Epithelial cell of prostate (primary cell): Measurements from ENCODE around the gene TSPAN3.

Experiments
- DNase-seq: peaks from one replicate; pipeline ENCODE4 v3.0.0-alpha.2; 2011; ENCODE audit warnings: low read depth, low spot score
- H3K27ac ChIP-seq: fragments of 450-650 bp; 2 replicates; pipeline ENCODE4 v1.5.1; 2017; ENCODE audit warnings: mild to moderate bottlenecking

Gene TSPAN3

GRCh38 chr15:77014132-77015081 is 56.5 kb downstream of the TSPAN3 start:
- H3K27ac ChIP-seq = no peak overlapping the region
- no peak for DNase-seq

- DNase-seq = no peak
- no peak overlapping the region for H3K27ac ChIP-seq
These were observed 57.2 kb downstream of the TSPAN3 start for GRCh38 chr15:77013776-77014131.

DNA sequence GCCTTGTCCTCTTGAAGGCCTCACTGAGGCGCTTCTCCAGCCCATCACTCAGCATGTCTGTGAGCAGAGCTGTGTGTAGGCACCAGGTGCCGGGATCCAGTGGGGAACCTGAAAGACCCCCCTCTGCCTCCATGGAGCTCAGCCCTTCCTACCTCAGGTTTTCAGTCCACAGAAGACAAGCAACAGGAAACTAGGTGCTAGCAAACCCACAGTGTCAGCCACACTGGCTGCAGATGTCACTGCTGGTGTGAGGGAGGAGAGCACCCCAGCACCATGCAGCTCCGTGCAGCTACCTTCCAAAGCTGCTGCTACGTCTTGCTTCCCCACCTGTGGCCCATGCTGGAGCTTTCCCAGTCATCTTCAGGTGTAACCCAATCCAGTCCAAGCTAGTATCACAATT is 58.0 kb downstream of the TSPAN3 start:
- no peak overlapping the region for H3K27ac ChIP-seq
- DNase-seq = no peak

DNA sequence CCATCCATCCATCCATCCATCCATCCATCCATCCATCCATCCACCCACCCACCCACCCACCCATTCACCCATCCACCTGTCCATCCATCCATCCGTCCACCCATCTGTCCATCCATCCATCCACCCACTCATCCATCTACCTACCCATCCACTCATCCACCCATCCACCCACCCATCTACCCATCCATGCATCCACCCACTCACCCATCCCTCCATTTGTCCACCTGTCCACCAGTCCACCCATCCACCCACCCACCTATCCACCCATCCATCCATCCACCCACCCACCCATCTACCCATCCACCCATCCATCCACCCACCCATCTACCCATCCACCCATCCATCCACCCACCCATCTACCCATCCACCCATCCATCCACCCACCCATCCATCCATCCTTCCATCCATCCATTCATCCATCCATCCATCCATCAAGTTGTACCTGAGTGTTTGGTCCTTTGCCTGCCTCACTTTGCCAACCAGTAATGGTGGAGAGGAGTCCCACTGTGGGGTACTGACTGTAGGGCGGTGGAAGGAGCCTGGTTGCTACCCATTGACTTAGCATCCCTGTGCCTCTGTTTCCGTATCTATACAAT is 58.7 kb downstream of the TSPAN3 start:
- no peak overlapping the region for H3K27ac ChIP-seq
- no peak for DNase-seq

GRCh38 chr15:77010857-77011256 is 60.1 kb downstream of the TSPAN3 start:
- H3K27ac ChIP-seq = no peak overlapping the region
- DNase-seq = no peak

- DNase-seq = no peak
- H3K27ac ChIP-seq = no peak overlapping the region
These were observed 60.6 kb downstream of the TSPAN3 start for GRCh38 chr15:77010312-77010686.

- DNase-seq = no peak
- H3K27ac ChIP-seq = no peak overlapping the region
These were observed 61.1 kb downstream of the TSPAN3 start for GRCh38 chr15:77009646-77010311.

DNA sequence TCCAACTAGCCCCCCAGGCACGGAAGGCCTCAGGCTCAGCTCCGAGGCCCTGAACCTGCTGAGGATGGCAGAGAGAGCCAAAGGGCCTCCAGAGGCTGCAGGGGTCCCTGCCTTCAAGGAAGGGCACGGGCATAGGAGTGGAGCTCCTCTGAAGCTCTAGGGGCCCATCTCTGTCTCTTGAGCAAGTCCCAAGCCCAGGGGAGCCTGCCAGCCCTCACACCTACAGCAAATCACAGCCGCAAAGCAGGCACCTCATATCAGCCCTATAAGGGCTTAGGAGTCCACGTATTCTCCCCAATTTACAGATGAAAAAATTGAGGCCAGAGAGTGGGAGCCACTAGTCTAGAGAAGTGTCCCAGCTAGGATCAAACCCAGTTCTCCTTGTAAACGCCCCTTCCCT is 61.7 kb downstream of the TSPAN3 start:
- no peak overlapping the region for H3K27ac ChIP-seq
- no peak for DNase-seq

GRCh38 chr15:77004189-77004588 is 66.7 kb downstream of the TSPAN3 start:
- no peak overlapping the region for H3K27ac ChIP-seq
- no peak for DNase-seq

DNA sequence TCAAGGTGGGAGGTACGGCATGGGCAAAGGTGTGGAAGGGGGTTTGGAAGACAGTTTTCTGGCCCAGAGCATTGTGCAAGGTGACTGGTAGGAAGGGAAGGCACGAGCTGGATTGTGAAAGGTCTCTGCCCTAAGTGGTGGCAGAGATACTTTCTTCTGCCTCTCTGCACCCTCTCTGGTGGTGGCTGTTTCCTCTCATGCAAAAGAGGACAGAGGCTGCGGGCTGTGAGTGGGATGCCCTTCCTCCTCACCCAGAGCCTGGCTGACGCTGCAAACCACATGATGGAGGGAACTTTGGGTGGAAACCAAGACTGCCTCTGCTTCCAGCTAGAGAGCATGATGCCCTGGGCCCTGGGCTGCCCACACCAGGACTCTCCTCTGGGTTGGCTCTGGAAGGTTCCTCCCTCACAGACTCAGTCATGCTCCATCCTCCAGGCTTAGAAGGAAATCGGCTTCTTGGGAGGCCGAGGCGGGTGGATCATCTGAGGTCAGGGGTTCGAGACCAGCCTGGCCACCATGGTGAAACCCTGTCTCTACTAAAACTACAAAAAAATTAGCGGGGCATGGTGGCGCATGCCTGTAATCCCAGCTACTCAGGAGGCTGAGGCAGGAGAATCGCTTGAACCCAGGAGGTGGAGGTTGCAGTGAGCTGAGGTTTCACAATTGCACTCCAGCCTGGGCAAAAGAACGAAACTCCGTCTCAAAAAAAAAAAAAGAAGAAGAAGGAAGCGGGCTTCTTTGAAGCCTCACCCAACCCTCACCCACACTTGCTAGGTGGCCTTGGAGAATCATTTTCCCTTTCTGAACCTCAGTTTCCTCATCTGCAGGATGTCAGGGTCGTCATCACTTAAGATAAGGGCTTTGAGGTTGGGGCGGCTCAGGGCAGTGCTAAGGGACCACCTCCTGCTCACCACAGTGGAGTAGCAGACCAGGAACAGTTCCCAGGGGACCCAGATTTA is 67.7 kb downstream of the TSPAN3 start:
- H3K27ac ChIP-seq = no peak overlapping the region
- DNase-seq = no peak

- no peak overlapping the region for H3K27ac ChIP-seq
- no peak for DNase-seq
These were observed 68.5 kb downstream of the TSPAN3 start for GRCh38 chr15:77002436-77002835.

DNA sequence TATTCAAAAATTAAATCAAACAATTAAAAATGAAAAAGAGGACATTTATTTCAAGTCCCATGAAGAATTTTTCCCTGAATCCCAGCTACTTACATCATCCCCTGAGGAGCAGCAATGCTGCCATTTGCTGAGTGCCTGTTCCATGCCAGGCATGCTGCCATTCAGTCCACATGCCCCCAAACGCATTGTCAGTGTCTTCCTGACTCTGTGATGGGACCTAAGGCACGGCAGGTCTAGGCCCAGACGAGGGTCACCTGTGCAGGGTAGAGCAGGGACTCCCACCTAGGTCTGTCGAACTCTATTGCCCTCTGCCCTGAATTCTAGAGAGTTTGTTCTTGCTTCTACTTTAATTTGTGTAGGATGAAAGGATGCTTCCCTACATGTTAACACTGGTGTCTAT is 68.9 kb downstream of the TSPAN3 start:
- no peak for DNase-seq
- no peak overlapping the region for H3K27ac ChIP-seq

GRCh38 chr15:77001351-77001750 is 69.6 kb downstream of the TSPAN3 start:
- DNase-seq = no peak
- no peak overlapping the region for H3K27ac ChIP-seq

DNA sequence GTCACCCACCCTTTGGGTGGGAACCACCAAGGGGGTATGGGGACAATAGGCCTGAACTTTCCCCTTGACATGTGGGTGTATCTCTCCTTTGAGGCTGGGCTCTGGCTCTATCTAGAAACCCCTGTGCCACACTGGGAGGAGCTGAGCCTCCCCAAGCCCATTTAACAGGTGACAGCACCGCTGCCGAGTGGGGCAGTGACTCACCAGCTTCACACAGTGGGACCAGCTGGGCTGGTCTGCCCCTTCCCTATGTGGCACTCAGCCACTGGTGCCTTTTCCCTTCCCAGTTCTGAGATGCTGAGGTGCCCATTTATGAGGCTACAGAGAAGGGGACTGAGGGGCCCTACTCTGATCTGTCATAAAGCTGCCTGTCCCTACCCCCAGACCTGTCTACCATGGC is 70.9 kb downstream of the TSPAN3 start:
- H3K27ac ChIP-seq = no peak overlapping the region
- DNase-seq = no peak

GRCh38 chr15:76998663-76999285 is 72.1 kb downstream of the TSPAN3 start:
- no peak for DNase-seq
- H3K27ac ChIP-seq = no peak overlapping the region

DNA sequence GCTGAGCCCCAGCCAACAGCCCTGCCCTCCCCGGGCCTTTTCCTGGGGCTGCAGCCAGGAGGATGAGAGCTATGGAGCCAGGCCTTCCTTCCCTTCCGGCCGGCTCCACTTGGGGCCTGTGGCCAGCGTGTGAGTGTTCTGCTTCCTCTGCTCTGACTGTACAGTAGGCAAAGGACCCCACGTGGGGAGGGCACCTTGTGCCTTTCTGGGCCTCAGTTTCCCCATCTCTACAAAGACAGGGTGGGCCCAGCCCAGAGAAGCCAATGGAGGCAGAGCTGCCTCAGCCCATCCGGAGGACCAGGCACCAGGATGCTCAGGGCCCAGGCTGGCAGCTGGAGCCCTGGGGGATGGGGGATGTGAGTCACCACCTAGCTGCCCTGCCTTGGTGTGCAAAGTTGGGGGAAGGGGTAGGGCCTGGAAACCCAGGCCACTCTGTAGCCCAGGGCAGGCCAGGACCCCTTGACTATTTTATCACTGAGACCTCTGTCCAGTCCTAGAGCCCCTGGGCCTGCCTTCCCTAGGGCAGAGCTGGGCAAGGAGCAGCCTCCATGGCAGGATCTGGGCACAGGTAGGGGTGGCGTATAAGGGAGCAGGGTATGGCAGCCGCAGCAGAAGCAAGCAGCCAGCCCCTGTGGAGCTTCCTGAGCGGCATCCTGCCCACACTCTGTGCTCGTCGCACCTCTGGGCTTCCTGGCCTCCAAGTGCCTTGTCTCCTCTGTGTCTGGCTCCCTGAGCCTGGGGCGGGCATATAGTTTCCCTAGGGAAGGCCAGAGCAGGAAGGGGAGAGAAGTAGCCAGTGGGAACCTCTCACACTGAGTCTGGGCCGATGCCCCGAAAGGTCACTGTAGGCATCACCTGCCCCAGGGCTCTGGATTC is 74.1 kb downstream of the TSPAN3 start:
- H3K27ac ChIP-seq = no peak overlapping the region
- DNase-seq = no peak

DNA sequence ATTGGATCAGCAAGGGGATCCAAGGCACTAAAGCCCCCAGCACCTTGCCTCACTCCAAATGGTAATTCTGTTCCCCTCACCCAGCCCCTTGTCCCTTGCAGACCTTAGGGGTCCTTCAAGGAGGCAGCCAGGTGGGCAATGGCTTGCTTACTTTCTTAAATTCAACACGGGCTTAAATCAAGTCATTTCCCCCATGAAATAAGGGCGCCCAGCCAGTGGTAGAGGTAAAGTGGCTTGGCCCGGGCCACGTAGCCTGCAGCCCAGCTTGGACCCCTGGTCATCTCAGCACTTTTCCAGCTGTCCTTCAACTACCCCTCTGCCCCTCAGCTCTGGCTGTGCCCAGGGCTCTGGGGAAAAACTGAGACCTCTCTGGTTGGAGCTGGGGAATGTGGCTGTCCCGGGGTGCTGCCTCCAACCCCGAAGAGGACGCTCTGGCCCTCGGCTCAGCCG is 74.8 kb downstream of the TSPAN3 start:
- no peak for DNase-seq
- no peak overlapping the region for H3K27ac ChIP-seq

GRCh38 chr15:76994971-76995945 is 75.7 kb downstream of the TSPAN3 start, which contains the start of gene PSTPIP1:
TSS of gene PSTPIP1 (plus strand) at chr15:76995126. CDS start at chr15:76995574, 448 bp downstream.
- H3K27ac ChIP-seq = no peak within 1 kb of the TSS
- DNase-seq = no peak
